Activated CD4-positive, CD25-positive, alpha-beta regulatory T cell treated with anti-CD3 and anti-CD28 coated beads, Interleukin-2, amount 50 U/mL, for 16 hours (primary cell): ENCODE data around the gene RBM15B.
"Not testable (repeated sequence)": the region's sequence is repeated elsewhere in the genome, so short reads cannot be mapped to it uniquely, and the experiment has no call there.

Experiments
- DNase-seq: peaks from one replicate; pipeline ENCODE4 v3.0.0-alpha.2; 2020; ENCODE audit warnings: low read depth, low spot score

The RBM15B gene

DNA sequence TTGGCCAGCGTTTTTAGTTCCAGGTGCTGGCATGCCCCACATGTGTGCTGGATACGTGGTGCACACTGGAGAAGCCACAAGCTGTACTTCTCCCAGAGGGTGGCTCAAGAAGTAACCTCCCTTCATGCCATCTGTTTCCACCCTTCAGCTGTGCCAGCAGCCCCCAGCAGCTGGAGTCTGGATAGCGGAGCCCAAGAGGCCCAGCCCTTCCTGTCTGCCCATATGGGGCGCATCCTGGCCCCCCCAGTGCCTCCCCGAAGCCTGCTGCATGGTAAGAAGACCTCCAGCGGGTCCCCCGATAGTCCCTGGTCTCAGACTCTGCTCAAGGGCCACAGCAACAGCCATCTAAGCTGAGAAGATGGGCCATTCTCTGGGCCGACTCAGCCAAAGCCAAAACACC lies 11.8 kb upstream of the RBM15B start:
- no peak for DNase-seq

DNA sequence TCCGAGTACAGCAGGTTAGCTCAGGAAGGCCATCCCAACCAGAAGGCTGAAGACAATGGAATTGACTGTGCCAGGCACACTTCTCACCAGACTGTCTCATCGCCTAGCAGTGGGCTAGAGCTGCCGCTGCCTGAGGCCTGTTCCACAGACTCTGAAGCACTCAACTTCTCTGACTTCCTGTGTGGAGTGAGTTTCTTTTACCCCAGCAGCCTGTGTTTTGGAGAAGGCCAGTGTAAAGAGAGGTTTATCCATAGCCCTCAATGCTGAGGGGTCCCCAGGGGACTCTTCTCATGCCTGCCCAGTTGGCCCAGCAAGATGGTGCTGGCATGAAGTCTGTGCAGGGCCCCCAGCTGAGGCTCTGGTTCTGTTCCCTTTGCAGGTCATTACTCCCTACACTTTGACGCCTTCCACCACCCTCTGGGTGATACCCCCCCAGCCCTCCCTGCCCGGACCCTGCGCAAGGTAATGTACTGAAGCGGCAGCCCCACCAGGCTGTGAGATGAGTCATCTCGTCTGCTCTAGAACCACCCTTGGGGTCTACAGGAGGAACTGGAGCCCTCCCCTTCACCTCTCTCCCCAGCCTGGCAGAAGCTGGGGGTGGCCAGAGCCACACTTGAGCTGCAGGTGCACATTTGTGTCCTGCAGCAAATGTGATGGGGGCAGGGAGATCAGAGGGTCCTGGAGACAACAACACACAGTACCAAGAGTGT lies 11.2 kb upstream of the RBM15B start:
- no peak for DNase-seq

DNA sequence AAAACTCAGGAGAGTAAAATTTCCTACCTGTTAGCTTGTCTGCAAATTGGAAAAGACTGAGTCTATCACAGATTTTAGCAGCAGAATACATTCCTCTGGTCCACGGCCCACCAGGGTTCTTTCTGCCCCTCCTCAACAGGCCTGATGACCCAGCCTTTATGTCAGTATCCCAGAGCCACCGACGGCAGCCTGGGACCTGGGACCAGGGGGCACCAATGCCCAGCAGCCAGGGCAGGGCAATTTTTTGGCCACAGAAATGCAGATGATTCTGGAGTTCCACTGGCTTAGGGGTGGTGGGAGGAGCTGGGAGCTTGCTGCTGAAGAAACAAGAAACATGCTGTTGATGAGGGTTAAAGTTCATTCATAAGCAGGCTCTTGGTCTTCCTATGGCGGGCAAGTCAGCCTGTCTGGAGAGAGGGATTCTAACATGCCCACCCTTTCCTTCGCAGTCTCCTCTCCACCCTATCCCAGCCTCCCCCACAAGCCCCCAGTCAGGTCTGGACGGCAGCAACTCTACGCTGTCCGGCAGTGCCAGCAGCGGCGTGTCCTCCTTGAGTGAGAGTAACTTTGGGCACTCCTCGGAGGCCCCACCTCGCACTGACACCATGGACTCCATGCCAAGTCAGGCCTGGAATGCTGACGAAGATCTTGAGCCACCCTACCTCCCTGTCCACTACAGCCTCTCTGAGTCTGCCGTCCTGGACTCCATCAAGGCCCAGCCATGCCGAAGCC lies 10.3 kb upstream of the RBM15B start:
- no peak for DNase-seq

DNA sequence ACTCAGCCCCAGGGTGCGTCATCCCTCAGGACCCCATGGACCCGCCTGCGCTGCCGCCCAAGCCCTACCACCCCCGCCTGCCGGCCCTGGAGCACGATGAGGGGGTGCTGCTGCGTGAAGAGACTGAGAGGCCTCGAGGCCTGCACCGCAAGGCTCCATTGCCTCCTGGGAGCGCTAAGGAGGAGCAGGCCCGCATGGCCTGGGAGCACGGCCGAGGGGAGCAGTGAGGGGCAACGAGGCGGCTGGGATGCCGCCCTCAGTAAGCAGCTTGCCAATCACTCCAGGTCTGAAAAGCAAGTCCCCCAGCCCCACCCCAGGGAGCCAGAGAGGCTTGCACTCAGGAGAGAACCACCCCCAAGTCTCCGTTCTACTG lies 9.8 kb upstream of the RBM15B start:
- DNase-seq, result no peak

DNA sequence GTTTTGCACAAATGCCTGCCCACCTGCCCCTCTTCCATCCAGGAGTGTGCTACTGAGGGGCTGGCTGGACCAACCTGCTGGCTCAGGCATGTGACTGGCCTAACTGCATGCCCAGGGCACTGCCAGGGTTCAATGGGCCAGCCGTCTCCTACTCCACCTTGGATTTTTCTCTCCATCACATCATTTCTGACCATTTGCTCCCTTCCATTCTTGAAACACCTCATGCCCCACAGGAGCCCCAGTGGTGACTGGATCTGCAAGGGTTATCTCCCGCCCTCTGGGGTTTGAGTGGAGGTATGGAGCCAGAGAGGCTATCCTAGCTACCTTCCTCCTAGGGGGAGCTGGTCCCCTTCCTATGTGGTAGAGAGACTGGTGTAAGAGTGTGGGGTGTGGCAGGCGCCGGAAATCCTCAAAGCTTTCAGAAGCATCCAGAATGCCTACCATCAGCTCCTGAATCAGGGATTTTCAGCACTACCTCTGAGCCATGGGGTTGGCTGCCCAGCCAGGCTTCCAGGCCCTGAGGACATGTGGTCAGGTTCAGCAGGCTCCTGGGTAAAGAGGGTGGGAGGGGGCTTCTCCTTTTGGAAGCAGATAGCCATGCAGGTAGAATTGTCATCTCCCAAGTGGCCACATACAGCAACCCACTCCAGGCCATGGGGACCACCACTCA lies 8.9 kb upstream of the RBM15B start:
- no peak for DNase-seq

DNA sequence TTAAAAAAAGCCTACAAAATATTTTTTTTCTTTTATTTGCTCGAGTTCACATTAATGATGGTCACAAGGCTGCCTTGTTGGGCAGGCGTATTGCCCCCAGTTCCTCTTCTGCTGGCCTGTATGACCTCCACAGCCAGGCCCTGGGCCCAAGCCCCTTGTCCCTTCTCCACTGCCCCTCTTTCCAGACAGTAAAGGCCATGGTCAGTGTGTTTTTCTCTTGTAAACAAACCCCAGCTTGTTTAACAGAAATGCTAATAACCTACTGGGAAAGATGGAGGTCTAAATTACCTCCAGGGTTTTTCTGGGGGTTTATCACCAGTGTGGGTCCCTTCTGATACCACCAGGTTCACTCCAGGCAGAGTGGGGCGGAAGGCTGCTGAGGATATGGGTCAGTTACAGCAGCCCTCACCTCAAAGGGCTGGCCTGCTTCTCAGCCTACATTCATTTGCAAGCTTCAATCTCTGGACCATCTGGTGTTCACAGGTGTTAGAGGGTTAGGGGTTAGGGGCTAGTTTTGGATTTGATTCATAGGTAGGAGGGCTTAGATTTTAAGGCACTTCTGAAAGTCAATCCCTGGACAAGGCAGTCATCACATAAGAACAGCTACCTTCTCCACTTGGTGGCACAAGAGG lies 8.0 kb upstream of the RBM15B start:
- DNase-seq, result no peak

DNA sequence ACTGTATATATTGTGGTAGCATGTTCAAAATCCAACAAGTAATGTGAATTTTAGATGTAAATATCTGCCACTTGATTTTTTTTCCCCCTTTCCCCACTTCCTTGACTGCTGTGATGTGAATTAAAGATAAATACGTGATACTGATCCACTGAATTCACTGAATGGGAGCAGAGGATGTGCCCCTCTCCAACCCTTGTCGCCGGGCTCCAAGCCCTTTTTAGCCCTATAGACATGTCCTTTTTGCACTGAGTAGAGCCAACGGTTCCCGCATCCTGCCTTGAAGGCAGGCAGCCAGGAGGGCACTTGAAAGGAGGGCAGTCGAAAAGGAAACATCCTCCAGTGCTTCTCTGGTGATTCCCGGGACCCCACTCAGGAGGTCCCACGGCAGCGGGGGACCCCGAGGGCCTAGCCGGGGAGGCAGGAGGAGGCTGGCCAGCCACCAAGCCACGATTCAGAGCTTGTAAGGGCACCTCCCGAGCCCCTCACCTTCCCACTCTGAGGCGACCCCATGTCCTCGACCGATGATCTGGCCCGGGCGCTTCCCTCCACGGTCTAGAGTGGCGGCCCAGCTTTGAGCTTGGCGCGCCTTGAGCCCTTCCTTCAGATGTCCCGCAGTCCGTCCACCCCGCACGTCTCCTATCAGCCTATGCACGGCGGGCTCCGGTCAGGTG lies 6.9 kb upstream of the RBM15B start:
- no peak for DNase-seq

DNA sequence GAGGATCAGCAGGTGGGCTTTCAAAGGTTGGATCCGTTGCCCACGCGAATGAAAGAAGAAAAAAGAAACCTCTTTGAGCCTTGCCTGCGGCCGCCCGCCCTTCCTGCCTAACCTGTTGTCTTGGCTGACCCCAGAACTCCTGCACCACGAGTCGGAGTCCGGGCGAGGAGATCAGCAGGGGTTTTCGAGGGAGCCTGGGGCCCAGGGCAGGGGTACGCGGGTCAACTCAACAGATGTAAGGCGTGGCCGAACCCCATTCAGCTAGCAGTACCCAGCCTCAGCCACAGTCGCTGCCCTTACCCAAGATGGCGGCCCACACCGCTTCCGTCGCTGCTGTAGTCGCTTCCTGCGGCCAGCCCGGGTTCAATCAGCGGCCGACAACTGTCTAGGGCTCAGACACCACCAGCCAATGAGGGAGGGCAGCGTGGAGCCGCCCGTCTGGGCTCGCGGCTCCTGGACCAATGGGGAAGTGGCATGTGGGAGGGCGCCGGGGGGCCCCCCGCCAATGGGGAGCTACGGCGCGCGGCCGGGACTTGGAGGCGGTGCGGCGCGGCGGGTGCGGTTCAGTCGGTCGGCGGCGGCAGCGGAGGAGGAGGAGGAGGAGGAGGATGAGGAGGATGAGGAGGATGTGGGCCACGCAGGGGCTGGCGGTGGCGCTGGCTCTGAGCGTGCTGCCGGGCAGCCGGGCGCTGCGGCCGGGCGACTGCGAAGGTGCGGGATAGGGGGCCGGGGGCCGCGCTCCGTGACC lies 6.2 kb upstream of the RBM15B start, which contains the start of gene MANF:
TSS of gene MANF (plus strand) at position 566 of the 748 bp plus-strand sequence. CDS start at position 618, 52 bp downstream.
- DNase-seq, result peak; percentile 97

DNA sequence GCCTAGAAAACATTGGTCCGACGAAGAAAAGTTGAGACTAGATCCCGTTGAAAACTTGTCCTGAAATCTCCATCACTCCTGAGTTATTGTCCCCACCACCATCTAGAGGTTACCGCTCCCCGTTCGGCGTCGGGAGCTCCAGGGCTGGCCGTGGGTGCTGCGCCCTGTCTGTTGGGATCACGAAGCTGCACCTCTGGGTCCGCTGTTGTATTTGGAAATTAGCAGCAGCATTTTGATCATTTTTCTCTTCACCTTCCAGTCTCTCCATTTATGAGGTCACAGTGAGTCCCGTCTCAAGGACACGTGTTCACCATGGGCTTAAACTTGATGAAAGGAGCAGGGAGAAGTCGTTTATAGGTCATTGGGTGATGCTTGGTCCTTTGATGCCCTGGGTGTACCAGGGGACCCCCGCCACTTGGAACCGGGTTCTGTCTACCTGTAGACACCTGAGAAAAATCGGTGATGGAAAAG lies 5.4 kb upstream of the RBM15B start:
- no peak for DNase-seq

DNA sequence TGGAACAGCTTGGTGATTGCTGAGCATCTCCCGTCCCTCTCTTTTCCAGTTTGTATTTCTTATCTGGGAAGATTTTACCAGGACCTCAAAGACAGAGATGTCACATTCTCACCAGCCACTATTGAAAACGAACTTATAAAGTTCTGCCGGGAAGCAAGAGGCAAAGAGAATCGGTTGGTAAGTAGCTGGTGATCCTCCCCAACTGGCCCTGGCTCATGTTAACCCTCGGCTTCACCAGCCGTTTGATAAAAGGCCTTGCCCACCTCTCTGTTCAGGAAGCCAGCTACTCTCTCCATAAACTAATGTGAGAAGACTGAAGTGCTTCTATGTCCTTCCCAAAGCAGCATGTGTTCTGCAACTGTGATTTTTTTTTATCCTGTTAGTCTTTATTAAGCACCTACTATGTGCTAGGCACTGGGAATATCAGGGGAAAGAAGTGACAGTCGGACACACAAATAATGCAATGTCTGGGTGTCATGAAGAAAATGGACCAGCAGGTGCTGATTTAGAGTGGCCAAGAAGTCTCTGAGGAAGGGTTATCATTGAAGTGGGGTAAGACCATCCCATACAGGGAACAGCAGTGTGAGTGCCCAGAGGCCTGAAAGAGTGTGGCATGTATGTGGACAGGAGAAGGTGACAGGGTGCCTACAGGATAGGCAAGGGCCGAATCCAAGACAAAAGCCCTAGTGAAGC lies 4.8 kb upstream of the RBM15B start:
- no peak for DNase-seq

DNA sequence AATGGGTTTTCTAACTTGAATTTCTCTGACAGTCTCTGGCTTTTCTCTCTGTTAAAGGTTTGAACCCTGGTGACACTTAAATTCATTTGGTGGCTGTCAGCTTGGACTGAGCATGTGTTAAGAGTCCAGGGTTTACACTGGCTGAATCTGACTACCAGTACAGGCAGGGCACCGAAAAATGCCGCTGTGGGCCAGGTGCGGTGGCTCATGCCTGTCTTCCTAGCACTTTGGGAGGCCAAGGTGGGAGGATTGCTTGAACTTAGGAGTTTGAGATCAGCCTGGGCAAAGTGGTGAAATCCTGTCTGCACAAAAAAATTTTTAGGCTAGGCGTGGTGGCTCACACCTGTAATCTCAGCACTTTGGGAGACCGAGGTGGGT lies 4.2 kb upstream of the RBM15B start:
- no peak for DNase-seq

DNA sequence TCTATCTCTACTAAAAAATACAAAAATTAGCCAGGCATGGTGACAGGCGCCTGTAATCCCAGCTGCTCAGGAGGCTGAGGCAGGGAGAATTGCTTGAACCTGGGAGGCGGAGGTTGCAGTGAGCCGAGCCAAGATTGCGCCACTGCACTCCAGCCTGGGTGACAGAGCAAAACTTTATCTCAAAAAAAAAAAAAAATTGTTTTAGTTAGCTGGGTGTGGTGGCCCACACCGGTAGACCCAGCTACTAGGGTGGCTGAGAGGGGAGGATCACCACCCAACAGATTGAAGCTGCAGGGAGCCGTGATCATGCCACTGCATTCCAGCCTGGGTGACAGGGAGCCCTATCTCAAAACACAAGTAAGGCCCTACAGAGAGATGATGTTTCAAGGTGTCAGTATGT lies 3.8 kb upstream of the RBM15B start:
- not testable (repeated sequence) for DNase-seq

DNA sequence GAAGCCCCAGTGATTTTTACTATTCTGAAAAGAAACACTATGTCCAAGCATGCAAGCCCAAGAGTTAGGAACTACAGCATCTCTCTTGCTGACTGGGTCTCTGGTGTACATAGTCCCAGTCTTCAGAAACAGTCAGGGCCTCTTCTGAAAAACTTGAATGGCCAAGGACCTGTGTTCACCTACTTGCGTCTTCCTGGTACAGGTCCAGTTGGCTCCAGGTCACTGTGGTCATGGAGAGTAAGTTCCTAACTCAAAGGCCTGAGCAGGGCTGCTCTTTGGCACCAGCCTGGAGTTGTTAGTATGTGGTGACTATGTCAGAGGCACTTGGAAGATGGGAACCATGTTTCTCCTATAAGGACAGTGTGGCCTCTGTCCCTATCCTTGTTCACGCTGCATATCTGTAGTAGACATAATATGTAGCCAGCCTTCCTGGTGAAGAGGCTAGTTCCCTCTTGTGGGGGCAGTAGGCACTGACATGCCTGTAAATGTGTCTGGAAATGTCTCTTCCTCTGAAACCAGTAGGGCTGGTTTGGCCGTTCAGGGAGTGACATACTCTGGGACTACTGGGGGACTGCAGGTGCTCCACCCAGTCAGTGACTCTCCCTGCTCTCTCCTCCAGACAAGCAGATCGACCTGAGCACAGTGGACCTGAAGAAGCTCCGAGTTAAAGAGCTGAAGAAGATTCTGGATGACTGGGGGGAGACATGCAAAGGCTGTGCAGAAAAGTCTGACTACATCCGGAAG lies 2.6 kb upstream of the RBM15B start:
- no peak for DNase-seq

DNA sequence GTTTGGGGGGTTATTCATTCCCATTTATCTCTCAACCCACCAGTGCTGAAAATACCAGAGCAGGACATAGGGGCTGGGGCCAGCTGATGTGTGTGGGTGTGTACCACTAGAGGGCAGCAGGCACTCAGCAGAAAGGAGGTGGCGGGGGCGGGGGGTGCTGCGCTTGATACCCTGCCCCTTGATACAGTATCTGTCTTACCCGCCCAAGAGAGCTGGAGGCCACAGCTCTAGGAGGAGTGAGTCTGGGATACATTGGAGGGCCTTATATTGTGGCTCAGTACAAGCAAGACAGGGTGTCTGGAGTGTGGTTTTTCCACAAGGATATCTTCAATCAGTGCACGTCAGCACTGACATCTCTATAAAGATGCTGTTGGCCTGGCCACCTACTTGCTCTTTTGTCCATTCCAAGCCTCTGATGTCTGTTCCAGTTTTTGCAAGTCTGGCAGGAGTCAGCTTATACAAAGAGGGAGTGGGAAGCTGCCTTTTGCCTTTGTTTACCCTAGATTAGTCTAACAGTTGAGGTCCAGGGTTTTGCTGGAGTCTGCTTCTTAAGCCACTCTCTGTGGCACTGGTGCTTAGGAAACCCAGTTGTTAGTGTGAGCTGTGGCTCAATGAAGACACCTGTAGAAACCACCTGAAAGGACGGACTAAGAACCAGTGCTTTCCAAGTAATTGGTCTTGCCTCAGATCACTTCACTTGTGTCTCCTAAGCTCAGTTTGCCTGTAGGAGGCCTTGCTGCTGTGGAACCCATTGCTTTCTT lies 1.5 kb upstream of the RBM15B start:
- no peak for DNase-seq

DNA sequence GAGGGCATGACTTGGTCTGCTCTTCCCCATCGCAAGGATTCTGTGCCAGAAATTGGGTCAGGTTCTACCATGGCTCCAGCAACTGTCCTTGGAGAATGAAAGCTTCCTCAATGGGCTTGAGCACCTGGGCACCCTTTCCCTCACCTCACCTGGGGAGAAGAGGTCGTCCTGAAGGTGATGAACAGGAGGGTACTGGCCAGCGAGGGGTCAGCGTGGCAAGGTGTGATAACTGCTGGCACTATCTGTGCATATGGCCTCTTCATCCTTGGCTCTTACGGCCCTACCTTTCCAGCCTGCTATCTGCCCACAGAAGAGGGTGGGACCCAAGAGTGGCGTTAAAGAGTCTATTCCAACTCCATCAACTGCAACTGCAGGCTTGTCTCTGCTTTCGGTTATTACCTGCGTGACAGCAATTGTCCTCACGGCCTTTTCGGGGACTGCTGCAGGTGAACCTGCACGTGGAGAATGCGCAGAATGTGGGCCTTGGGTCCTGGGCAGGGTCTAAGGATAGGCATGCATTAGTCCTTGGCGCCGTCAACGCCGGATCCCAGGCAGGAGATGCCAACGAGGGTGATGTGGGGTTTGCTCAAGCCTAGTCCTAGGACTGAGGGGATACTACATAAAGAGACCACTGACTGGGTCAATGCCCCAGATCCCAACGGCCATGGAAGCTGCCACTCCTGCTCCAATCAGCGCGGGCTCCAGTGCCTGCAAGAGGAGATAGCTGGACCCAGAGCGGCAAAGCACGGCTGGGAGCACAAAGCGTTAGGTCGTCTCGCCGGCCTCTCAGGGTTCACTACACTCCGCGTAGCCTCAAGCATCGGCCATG lies 625 bp upstream of the RBM15B start:
- no peak for DNase-seq

DNA sequence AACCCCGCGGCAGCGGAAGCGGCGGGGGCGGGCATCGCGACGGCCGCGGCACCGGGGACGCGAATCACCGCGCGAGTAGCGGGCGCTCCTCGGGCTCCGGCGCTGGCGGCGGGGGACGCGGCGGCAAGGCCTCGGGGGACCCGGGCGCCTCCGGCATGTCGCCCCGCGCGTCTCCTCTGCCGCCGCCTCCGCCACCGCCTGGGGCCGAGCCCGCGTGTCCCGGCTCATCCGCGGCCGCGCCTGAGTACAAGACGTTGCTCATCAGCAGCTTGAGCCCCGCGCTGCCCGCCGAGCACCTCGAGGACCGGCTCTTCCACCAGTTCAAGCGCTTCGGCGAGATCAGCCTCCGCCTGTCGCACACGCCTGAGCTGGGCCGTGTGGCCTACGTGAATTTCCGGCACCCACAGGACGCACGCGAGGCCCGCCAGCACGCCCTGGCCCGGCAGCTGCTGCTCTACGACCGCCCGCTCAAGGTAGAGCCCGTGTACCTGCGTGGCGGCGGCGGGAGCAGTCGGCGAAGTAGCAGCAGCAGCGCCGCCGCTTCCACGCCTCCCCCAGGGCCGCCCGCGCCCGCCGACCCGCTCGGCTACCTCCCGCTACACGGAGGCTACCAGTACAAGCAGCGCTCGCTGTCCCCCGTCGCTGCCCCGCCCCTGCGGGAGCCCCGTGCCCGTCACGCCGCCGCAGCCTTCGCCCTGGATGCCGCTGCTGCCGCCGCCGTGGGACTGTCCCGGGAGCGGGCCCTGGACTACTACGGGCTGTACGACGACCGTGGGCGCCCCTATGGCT lies 675 bp downstream of the RBM15B start:
- DNase-seq, result peak; percentile 24
